SKM-1 treated with dmso at 0.1 percent for 144 hours (cell line): ENCODE results near the gene ETV3L.
"Not testable (repeated sequence)": the region's sequence is repeated elsewhere in the genome, so short reads cannot be mapped to it uniquely, and the experiment has no call there.

Experiments
- DNase-seq: peaks from one replicate; lab custom pipeline; 2025; ENCODE audit not compliant: unreplicated experiment; lab: John Stamatoyannopoulos, UW

The ETV3L gene

DNA sequence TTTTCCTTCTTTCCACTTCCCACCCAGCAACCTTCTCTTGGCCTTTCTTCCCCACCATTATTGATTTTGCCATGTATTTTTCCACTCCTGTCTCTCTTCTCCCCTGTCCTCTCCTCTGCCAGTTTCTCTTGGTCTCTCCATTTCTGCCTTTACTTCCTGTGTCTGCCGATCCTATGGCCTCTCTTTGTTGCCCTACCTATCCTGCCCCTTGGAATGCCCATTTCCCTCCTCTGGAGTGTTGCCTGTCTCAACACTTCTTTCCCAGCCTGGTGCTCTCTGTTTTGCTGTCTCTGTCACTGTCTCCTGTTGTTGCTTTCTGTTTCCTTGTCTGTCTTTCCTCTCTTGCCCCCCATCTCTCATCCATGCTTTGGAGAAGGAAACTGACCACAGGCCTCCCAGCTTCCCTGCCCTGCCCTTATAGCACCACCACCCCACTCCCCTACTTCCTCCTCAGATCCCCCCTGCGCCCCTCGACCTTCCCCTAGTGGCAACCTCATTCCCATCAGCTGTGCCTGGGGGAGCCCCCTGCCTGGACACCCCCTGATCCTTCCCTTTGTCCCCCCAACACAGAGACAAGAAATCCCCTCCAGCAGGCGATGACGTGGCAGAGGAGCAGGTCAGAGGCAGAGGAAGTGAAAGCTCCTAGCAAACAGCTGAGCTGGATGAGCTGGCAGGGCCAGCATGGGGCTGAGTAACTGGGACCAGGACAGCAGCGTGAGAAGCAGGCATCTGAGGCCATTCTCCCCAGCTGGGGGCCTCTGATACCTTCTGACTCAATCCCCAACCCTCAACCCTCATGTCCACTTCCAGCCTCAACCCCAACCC, 6.6 kb upstream of the ETV3L start:
- DNase-seq, result peak; percentile 67

DNA sequence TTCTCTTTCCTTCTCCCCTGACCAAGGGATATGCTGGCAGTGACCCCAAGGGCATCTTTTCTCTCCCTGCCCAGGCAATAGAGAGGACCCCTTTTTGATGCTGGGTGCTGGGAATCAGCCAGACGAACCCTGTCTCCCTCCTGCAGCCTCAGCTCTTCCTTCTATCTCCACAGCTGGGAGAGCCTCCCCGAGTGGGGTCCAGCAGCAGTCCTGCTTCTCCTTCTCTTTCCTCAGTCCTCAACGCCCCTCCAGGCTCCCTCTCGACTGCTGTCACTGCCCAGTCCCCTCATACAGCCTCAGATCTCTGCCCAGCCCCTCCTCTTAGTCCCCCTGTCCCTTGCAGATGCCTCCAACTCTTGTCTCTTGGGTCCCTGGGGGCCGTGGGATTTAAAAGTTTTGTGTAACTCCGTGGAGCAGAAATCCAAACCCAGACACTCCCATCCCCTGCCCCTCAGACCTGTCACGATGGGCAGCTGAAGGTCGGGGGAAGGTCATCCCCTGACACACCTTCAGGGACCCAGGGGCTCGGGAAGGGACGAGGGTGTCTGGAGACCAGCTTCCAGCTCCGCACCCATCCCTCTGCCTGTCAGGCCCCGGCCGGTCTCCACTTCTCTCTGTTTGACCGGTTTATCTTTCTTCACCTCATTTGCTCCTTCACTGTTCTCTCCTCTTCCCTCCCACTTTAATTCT, 5.8 kb upstream of the ETV3L start:
- no peak for DNase-seq

DNA sequence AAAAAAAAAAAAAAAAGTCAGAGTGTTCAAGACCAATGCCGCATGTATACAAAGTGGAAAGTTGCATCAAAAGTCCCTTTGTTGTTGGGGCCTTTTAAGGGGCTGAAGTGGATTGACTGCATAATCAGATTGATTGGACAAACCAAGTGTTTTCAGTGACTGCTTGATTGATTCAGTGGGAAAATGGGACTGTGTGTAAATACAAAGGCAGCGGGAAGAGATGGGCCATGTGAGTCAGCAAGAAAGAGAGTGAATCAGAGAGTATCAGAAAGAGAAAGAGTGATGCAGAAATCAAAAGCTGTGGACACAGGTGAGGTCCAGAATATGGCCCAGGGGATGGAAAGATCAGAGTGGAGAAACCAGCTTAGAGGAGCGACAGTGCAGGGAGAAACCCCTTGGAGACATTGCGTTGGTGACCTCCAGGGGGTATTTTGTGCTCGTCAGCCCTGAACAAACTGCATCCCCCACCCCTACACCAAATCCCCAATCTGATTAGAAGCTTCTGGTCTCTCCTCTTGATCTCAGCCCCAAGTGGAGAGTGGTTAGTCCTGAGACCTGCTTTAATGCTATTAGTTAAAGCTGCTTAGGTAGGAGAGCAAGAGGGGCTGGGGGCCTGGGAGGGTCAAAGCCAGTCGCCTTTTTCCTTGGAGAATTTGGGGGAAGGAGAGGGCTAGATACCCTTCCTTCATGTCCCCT, 5.1 kb upstream of the ETV3L start:
- no peak for DNase-seq

DNA sequence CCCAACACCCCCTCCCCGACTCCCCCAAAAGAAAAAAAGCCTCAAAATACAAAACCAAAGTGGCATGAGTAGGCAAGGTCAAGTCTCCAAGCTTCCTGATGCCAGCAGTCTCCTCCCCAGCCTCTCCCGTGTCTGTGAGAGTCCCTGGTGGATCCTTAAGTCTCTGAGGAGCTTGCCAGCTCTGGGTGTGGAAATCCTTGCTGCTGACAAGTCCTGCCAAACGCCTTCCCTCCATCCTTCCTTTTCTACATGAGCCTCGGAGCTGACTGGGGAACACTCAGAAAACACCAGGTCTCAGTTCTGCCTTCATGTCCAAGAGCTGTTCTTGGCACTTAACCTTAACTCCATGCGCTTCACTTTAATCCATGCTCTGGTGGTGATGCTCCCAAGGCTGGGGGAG, 3.7 kb upstream of the ETV3L start:
- no peak for DNase-seq

DNA sequence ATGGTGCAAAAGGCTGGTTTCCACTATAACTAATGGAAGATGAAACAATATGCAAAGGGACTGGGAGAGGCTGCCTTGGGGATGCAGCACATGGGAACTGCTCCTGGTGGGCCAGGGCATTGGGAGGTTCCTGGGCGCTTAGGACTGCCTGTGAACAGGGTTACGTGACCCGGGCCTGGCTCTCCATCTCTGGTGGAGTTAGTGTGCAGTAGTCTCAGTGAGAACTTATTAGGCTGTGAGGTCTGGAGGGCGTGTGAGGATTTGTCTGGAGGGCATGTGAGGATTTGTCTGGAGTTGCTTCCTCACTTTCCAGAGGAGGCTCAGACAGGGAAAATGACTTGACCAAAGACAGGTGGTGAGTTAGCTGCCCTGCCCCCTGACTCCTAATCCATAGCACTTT, 1.5 kb upstream of the ETV3L start:
- no peak for DNase-seq

DNA sequence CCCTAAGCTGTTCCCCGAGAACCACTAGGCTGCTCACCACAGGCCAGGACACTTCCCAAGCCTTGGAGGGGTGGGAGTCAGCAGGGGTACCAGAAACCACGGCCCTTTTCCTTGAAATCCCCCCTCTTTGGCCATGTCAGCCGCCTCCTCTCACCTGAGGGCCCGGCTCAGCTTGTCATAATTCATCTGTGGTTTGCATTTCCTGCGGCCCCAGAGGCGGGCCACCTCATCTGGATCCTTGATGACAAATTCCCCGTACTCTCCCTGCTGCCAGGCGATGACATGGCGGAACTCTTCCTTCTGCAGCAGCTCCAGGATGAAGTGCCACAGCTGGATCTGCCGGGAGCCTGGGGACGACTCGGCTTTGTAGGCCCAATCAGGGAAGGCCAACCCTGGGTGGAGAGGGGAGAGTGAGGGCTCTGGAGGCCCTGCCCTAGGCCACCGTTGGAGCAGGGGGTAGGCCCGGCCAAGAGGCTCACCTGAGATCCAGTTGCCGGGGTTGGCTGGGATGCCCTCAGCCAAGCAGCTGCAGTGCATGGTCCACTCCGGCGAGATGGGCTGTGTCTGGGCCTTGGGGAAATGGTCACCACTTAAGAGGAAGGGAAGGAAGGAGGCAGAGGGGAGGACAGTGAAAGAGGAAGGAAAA, 498 bp downstream of the ETV3L start:
- DNase-seq, result not testable (repeated sequence)

DNA sequence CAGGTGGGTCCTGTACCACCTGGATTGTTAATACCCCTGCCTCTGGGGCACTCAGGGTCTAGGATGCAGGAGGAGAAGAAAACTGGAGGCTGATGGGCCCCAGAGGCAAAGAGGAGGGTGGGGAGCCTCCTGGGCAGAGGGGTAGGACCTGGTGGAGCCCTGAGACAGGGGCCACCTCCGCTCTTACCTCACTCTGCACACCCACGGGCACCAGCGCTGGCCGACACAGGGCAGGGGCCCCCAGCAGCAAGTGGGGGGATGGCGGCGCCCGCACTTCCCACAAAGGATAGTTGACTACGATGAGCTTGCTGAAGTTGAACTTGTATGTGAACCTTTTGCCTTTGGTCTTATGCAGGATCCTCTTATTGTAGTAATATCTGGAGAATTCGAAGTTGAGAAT, 1.1 kb downstream of the ETV3L start:
- no peak for DNase-seq

DNA sequence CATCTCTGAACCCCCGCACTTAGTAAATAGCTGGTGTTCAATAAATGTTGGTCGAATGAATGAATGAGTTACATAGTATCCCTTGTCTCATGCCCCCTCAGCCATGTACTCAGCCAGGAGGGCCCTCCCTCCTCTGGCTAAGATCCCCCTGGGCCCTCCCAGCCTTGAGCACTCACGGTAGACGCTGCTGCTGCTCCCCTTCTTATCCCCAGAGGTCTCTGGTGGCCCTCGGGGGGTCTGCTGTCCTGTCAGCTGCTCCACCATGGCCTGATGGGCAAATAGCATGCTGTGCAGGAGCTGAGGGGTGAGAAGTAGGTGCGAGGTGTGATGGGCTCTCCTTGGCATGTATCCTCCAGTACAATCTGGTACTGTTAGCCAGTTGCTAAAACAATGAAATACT, 1.9 kb downstream of the ETV3L start:
- DNase-seq, result no peak

DNA sequence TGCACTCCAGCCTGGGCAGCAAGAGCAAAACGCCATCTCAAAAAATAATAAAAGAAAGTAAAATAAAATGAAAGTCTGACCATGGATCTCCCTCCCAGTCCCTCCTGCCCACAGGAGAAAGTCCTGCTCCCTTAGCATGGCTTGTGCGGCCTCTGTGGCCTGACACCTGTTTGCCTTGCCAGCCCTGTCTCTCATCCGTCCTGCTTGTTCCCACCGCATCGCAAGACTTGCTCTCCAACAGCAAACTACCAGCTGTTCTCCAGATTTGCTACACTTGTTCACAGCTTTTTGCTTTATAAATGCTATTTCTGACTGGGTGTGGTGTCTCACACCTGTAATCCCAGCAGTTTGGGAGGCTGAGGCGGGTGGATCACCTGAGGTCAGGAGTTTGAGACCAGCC, 2.7 kb downstream of the ETV3L start:
- no peak for DNase-seq

DNA sequence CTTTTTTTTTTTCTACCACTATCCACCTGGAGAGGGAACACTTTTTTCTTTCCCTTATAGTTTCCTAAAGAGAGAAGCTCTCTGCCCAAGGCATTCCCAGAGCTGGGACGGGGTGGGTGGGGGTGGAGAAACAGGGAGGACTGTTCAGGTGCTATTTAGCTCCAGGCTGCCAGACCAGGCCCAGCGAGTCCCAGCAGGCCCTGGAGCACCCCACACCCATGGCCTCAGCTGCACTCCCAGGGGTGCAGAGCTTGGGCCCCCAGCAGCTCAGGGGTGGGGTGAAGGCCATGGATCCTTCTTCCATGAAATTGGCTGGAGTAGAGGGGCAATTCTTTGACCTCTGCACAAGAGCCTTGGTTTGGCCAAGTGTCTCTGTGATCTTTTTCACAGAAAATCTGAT, 4.1 kb downstream of the ETV3L start:
- no peak for DNase-seq

DNA sequence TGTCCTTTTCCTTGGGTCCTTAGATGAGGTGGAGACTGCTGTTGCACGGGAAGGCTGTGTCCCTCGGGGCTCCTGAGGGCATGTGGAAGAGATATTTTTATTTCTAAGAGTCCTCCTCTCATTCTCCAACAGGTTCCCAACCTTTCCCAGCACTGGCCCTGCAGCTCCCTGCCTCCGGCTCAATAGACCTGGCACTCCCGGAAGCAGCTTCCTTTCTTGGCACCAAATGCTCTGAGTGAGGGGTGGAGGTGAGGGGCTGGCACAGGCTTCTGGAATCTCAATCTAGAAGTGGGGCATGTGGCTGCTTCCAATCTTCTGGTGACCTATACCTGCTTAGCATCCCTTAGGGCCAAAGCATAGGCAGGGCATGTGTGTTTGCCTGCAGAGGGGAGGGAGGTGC, 4.5 kb downstream of the ETV3L start:
- no peak for DNase-seq

DNA sequence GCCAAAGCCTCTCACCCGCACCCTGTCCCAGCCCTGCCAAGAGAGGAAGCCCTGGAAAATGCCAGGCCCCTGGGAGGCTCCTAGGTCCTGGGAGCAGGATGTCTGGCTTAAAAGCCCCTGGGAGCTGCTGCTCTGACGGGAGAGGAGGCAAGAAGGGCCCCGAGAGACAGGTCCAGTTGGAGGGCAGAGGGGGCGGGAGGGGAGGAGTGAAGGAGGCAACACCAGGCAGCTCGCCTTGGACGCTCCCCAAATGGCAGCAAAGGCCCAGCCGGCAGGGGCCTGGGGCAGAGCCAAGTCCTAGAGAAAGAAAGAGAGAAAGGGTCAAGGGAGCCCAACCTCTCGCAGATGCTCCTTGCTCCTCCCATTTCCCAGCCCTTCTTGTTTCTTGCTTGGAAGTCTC, 6.8 kb downstream of the ETV3L start:
- DNase-seq, result no peak

DNA sequence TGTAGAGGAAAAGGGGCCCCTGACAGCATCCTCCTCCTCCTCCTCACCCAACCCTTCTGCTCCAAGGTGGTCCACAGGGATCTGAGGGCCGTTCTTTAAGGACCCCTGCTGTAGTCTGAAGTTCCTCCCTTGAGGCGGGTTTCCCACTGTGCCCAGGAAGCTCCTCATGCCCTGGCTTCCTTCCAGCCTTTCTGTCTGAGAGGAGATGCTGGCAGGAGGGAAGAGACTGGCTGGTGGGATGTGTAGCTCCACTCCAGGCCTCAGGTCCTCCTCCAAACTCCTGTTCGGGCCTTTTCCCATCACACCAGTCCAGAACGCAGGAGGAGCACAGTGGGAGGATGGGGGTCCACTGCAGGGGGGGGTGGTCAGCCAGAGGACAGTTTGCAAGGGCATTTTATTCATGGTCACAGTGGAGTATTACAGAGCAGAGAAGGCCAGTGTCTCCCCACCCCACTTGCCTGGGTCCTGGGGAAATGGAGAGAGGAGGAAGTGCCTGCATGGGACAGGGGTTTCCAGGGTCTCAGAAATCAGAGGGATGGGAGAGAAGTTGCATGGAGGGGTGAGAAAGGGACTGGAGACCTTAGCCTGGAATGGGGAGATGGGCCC, 7.8 kb downstream of the ETV3L start:
- DNase-seq, result no peak

DNA sequence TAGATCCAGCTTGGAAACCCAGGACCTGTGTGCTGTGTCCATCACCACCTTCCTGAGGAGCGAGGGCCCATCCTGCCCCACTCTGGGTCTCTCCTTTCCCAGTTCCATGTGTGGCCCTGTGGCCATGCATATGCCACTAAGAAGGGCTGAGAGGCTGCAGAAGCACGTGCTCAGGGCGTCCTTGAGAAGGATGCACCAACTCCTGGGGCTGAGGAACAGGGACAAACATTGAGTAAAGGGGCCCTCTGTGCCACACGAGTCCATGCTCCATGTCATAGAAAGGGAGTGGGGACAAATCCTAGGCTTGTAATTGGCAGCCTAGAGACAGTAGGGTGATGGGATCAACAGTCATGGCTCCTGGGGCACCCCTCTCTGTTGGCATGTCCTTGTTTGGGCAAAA, 8.4 kb downstream of the ETV3L start:
- DNase-seq, result no peak

DNA sequence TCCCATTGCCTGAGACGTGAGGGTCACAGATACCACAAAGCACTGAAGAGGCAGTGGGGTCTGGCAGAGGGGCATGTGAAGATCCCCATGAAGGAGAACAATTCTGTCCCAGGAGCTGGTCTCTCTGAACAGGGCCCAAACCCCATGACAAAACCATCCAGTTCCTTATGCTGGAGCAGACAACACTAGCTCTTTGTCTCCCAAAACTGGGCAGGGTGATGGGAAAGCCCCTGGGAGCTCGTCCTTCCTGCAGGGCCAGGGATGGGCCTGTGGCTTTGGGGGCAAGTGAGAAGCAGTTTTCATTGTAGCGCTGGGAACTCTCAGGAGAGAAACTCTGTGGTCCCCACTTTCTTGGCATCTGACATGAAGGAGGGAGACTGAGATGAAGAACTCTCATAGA, 8.8 kb downstream of the ETV3L start:
- DNase-seq, result no peak

DNA sequence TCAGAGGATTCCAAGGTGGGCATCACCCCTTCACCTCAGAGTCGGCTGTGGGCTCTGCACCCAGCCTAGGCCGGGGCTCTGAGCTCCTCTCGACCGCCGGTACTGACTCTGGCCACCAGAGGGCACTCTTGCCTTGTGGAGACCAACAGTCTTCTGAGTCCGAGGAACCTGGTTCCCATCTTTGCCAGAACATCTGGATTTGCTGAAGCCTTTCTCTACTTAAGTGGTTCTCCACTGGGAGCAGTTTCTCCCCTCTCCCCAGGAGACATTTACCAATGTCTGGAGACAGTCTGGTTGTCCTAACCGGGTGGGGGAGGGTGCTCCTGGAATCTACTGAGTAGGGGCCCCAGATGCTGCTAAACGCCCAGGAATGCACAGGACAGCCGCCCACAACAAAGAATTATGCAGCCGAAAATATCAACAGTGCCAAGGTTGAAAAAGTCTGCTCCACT, 9.4 kb downstream of the ETV3L start:
- peak; percentile 84 for DNase-seq

DNA sequence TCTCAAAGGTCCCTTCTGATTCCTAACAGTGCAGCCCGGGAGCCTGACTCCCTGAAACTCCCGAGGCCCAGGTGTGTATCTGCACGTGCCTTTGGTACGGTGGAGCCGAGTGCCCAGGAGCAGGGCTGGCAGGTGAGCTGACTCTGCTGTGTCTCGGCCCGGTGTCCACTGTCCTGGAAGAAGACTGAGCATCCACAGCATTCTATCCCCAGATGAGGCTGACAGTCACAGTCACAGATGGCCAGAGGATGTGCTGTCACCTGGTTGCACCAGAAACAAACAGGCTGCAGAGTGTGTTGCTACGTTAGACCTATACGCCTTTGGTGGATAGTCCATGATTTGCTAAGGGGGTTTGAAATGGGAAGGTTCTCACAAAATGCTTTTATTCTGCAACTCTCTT, 9.8 kb downstream of the ETV3L start:
- DNase-seq, result no peak

DNA sequence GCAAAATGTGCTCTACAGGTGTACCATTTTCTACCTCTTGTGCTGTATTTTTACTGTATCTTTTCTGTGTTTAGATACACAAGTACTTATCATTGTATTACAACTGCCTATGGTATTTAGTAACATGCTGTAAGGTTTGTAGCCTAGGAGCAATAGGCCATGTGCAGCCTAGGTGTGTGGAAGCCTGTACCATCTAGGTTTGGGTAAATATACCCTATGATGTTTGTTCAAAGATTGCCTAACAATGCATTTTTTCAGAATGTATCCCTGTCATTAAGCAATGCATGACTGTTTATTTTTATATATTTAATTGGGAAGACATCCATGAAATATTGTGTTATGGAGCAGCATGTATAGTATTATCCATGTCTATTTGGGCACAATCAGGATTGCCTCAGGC, 11.0 kb downstream of the ETV3L start:
- DNase-seq, result no peak

DNA sequence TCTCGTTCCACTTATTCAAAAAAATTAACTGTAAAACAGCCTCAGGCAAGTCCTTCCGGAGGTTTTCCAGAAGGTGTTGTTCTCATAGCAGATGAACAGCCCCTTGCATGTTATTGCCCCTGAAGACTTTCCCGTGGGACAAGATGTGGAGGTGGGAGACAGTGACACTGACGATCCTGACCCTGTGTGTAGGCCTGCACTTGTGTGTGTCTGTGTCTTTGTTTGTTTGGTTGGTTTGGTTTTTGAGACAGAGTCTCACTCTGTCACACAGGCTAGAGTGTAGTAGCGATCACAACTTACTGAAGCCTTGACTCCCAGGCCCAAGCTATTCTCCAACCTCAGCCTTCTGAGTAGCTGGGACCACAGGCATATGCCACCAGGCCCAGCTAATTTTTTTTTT, 12.6 kb downstream of the ETV3L start:
- DNase-seq, result no peak

DNA sequence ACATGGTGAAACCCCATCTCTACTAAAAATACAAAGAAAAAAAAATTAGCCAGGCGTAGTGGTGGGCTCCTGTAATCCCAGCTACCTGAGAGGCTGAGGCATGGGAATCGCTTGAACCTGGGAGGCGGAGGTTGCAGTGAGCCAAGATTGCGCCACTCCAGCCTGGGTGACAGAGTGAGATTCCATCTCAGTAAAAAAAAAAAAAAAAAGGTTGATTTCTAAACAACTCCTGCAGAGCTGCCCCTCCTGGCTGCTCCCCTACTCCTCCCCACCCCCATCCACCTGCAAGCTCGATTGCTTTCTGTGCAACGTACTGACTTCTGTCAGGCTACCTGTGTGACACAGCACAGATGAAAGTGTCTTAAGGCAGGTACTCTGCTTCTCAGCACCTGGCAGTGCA, 13.3 kb downstream of the ETV3L start:
- DNase-seq, result no peak

DNA sequence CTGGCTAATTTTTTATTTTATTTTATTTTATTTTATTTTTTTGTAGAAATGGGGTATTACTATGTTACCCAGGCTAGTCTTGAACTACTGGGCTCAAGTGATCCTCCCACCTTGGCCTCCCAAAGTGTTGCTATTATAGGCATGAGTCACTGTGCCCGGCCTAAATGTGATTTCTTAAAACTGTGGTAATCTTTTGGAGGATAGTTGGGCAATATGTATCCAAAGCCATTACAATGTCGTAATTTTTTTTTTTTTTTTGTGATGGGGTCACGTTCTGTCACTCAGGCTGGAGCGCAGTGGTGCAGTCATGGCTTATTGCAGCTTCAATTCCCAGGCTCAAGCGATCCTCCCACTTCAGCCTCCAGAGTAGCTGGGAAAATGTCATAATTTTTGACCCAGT, 14.2 kb downstream of the ETV3L start:
- DNase-seq, result peak; percentile 80
